UCSD-AML1 (cell line): ENCODE results near the gene ACACA.
A peak's percentile ranks its signal among the peaks of the same experiment; 100 is the strongest.

ENCODE experiments used
- DNase-seq: peaks from one replicate; lab custom pipeline; 2025; ENCODE audit not compliant: unreplicated experiment; lab: John Stamatoyannopoulos, UW

Gene ACACA

GRCh38 chr17:37295888-37296287 is 110.7 kb downstream of the ACACA start:
- DNase-seq = no peak

GRCh38 chr17:37294888-37295287 is 111.7 kb downstream of the ACACA start:
- DNase-seq = no peak

GRCh38 chr17:37293770-37294169 is 112.9 kb downstream of the ACACA start:
- DNase-seq = no peak

- peak; percentile 13 for DNase-seq
Measured at GRCh38 chr17:37292429-37293139, 114.1 kb downstream of the ACACA start.

- DNase-seq = no peak
Measured at GRCh38 chr17:37291351-37291750, 115.3 kb downstream of the ACACA start.

GRCh38 chr17:37286430-37286829 is 120.2 kb downstream of the ACACA start:
- no peak for DNase-seq

- DNase-seq = no peak
Measured at GRCh38 chr17:37284191-37284590, 122.4 kb downstream of the ACACA start.

- no peak for DNase-seq
Measured at GRCh38 chr17:37283414-37283961, 123.1 kb downstream of the ACACA start.

GRCh38 chr17:37280841-37281240 is 125.8 kb downstream of the ACACA start:
- no peak for DNase-seq

- DNase-seq = no peak
Measured at GRCh38 chr17:37278247-37278894, 128.3 kb downstream of the ACACA start.

- no peak for DNase-seq
Measured at GRCh38 chr17:37276475-37276874, 130.2 kb downstream of the ACACA start.

- no peak for DNase-seq
Measured at GRCh38 chr17:37274461-37274860, 132.2 kb downstream of the ACACA start.

- no peak for DNase-seq
Measured at GRCh38 chr17:37273409-37274051, 133.1 kb downstream of the ACACA start.

- no peak for DNase-seq
Measured at GRCh38 chr17:37265446-37266173, 141.0 kb downstream of the ACACA start.

GRCh38 chr17:37261286-37261685 is 145.3 kb downstream of the ACACA start:
- peak; percentile 12 for DNase-seq

GRCh38 chr17:37259030-37259735 is 147.5 kb downstream of the ACACA start:
- no peak for DNase-seq

GRCh38 chr17:37256627-37257026 is 150.0 kb downstream of the ACACA start:
- DNase-seq = no peak

- DNase-seq = no peak
Measured at GRCh38 chr17:37255432-37255831, 151.2 kb downstream of the ACACA start.

GRCh38 chr17:37247825-37248224 is 158.8 kb downstream of the ACACA start:
- DNase-seq = no peak

GRCh38 chr17:37246085-37246484 is 160.6 kb downstream of the ACACA start:
- DNase-seq = no peak

- DNase-seq = no peak
Measured at GRCh38 chr17:37240381-37240780, 166.3 kb downstream of the ACACA start.
